HG03159 (cell line): Measurements from ENCODE around the gene IL34.
"Not testable (repeated sequence)": the region's sequence is repeated elsewhere in the genome, so short reads cannot be mapped to it uniquely, and the experiment has no call there.

Experiments used
- ATAC-seq: cut with Tn5 transposase; IDR thresholded peaks from one replicate; pipeline ENCODE4 v1.9.1; 2021; ENCODE audit warnings: mild to moderate bottlenecking, moderate library complexity; ENCODE audit not compliant: unreplicated experiment

The IL34 gene

GRCh38 chr16:70630960-70631745 lies 15.2 kb upstream of the IL34 start:
- no peak for ATAC-seq

GRCh38 chr16:70632273-70632672 lies 14.1 kb upstream of the IL34 start:
- no peak for ATAC-seq

GRCh38 chr16:70633617-70634016 lies 12.7 kb upstream of the IL34 start:
- not testable (repeated sequence) for ATAC-seq

GRCh38 chr16:70634861-70635260 lies 11.5 kb upstream of the IL34 start:
- no peak for ATAC-seq

GRCh38 chr16:70635336-70636016 lies 10.9 kb upstream of the IL34 start:
- ATAC-seq, result no peak

GRCh38 chr16:70638814-70639792 lies 7.3 kb upstream of the IL34 start:
- no peak for ATAC-seq

- ATAC-seq, result no peak
These were observed 3.7 kb upstream of the IL34 start for GRCh38 chr16:70642633-70643032.

- ATAC-seq, result not testable (repeated sequence)
These were observed 3.1 kb upstream of the IL34 start for GRCh38 chr16:70643264-70643663.

GRCh38 chr16:70644763-70645597 lies 1.4 kb upstream of the IL34 start:
- no peak for ATAC-seq

GRCh38 chr16:70647441-70648359 lies 1.3 kb downstream of the IL34 start:
- no peak for ATAC-seq

- no peak for ATAC-seq
These were observed 2.2 kb downstream of the IL34 start for GRCh38 chr16:70648606-70649005.

GRCh38 chr16:70649300-70649699 lies 2.9 kb downstream of the IL34 start:
- no peak for ATAC-seq

- no peak for ATAC-seq
These were observed 3.9 kb downstream of the IL34 start for GRCh38 chr16:70650216-70650615.

GRCh38 chr16:70651524-70651923 lies 5.2 kb downstream of the IL34 start:
- ATAC-seq, result no peak

GRCh38 chr16:70652322-70652721 lies 6.0 kb downstream of the IL34 start:
- ATAC-seq, result no peak

GRCh38 chr16:70653406-70653805 lies 7.0 kb downstream of the IL34 start:
- ATAC-seq, result no peak

- ATAC-seq, result no peak
These were observed 7.7 kb downstream of the IL34 start for GRCh38 chr16:70653809-70654771.

- no peak for ATAC-seq
These were observed 9.8 kb downstream of the IL34 start for GRCh38 chr16:70656065-70656711.
